ENCODE results near the gene SPEG. TPM values are rescaled to one million over a fixed set of nuclear protein-coding genes. Genes with fewer than 3 reads are reported as not detected.

Gene SPEG
- 8.5 and 10.5 TPM in 2 replicates for total RNA-seq

GRCh38 chr2:219434718-219435525 lies at the start of gene SPEG:
Gene SPEG, plus strand, starts transcription at chr2:219434843. Its CDS starts 135 bp downstream, at chr2:219434978.

GRCh38 chr2:219387306-219388120 lies 47.1 kb upstream of the SPEG start, which contains the start of gene DNPEP:
Gene DNPEP, minus strand, starts transcription at chr2:219387912. Its CDS starts 118 bp downstream, at chr2:219387794.

GRCh38 chr2:219418155-219419011 lies 16.3 kb upstream of the SPEG start, which contains the start of gene DES:
Gene DES, plus strand, starts transcription at chr2:219418377. Its CDS starts 86 bp downstream, at chr2:219418463.

GRCh38 chr2:219498280-219499057 lies 63.8 kb downstream of the SPEG start, which contains the start of gene GMPPA:
Gene GMPPA, plus strand, starts transcription at chr2:219498891. Its CDS starts 1,085 bp downstream, at chr2:219499976.

GRCh38 chr2:219514196-219514761 lies 79.6 kb downstream of the SPEG start, which contains the start of gene ASIC4:
Gene ASIC4, plus strand, starts transcription at chr2:219514482. Its CDS starts 243 bp downstream, at chr2:219514725.

GRCh38 chr2:219543596-219544358 lies 109.1 kb downstream of the SPEG start, which contains the start of the genes CHPF and TMEM198:
Gene CHPF, minus strand, starts transcription at chr2:219543809. Its CDS starts 271 bp downstream, at chr2:219543538.
Gene TMEM198, plus strand, starts transcription at chr2:219544028. Its CDS starts 700 bp downstream, at chr2:219544728.

Other genes starting within 250 kb of the SPEG start
- 16.8 and 34.2 TPM in 2 replicates for gene ZFAND2B, start 228.1 kb upstream of the SPEG start, total RNA-seq
- gene ABCB6, start 215.9 kb upstream of the SPEG start, total RNA-seq, result 28.4 and 29.5 TPM in 2 replicates
- gene ATG9A, start 205.2 kb upstream of the SPEG start, total RNA-seq, result 70.1 and 72.7 TPM in 2 replicates
- 24.7 and 30.6 TPM in 2 replicates for gene ANKZF1, start 205.0 kb upstream of the SPEG start, total RNA-seq
- 7.0 and 12.2 TPM in 2 replicates for gene GLB1L, start 189.4 kb upstream of the SPEG start, total RNA-seq
- gene STK16, start 189.4 kb upstream of the SPEG start, total RNA-seq, result 16.2 and 20.2 TPM in 2 replicates
- gene TUBA4B, start 181.6 kb upstream of the SPEG start, total RNA-seq, result not detected in 2 replicates
- gene TUBA4A, start 180.9 kb upstream of the SPEG start, total RNA-seq, result 13.4 and 26.5 TPM in 2 replicates
- gene DNAJB2, start 155.5 kb upstream of the SPEG start, total RNA-seq, result 33.6 and 35.5 TPM in 2 replicates
- gene PTPRN, start 125.4 kb upstream of the SPEG start, total RNA-seq, result 1.6 and 4.1 TPM in 2 replicates
- not detected in 2 replicates for gene RESP18, start 102.1 kb upstream of the SPEG start, total RNA-seq
- 61.1 and 86.0 TPM in 2 replicates for gene DNPEP, start 46.9 kb upstream of the SPEG start, total RNA-seq
- gene DES, start 16.5 kb upstream of the SPEG start, total RNA-seq, result 3.2 and 7.0 TPM in 2 replicates
- 48.2 and 52.9 TPM in 2 replicates for gene GMPPA, start 64.0 kb downstream of the SPEG start, total RNA-seq
- gene ASIC4, start 79.6 kb downstream of the SPEG start, total RNA-seq, result not detected in 2 replicates
- 235 and 243 TPM in 2 replicates for gene CHPF, start 109.0 kb downstream of the SPEG start, total RNA-seq
- 6.2 and 6.4 TPM in 2 replicates for gene TMEM198, start 109.2 kb downstream of the SPEG start, total RNA-seq
- 111 and 117 TPM in 2 replicates for gene OBSL1, start 136.7 kb downstream of the SPEG start, total RNA-seq
- gene INHA, start 137.5 kb downstream of the SPEG start, total RNA-seq, result 0.10 TPM in 1 of 2 replicates, not detected in the other
- 10.6 and 16.8 TPM in 2 replicates for gene STK11IP, start 163.0 kb downstream of the SPEG start, total RNA-seq
- 8.8 and 9.4 TPM in 2 replicates for gene SLC4A3, start 192.8 kb downstream of the SPEG start, total RNA-seq